Metanephros (tissue), 1 donor: ENCODE measurements around the gene PLA2G4D. TPM values are rescaled to one million over a fixed set of nuclear protein-coding genes. Genes with fewer than 3 reads are reported as not detected.

Experiments
- total RNA-seq: library from RNA; depleted of rRNA; stranded (reverse); fragments of >200 nt; gene quantifications from one replicate; pipeline ENCODE4 v1.2.3, GENCODE V29; 2014

The PLA2G4D gene, protein sequence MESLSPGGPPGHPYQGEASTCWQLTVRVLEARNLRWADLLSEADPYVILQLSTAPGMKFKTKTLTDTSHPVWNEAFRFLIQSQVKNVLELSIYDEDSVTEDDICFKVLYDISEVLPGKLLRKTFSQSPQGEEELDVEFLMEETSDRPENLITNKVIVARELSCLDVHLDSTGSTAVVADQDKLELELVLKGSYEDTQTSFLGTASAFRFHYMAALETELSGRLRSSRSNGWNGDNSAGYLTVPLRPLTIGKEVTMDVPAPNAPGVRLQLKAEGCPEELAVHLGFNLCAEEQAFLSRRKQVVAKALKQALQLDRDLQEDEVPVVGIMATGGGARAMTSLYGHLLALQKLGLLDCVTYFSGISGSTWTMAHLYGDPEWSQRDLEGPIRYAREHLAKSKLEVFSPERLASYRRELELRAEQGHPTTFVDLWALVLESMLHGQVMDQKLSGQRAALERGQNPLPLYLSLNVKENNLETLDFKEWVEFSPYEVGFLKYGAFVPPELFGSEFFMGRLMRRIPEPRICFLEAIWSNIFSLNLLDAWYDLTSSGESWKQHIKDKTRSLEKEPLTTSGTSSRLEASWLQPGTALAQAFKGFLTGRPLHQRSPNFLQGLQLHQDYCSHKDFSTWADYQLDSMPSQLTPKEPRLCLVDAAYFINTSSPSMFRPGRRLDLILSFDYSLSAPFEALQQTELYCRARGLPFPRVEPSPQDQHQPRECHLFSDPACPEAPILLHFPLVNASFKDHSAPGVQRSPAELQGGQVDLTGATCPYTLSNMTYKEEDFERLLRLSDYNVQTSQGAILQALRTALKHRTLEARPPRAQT
- not detected for total RNA-seq

DNA sequence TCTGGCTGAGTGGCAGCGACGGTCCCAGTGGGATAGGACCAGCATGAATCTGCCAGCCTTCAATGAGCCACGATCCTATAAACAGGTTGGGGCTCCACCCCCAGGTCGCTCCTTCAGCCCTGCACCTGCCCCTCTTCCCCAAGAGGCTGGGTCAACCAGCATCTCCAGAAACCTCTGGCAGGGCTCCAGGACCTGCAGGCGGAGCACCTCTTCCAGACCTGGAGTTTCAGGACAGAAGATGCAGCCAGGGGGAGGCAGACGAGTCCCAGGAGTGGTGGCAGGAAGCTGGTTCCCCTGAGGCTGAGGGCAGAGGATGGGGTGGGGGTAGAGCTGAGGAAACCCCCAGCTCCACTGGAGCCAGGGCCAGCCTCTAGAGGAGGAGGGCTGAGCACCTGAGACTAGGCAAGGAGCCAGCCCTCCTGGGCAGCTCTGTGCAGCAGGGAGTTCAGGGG is at the start of gene PLA2G4D:
Gene PLA2G4D, minus strand, starts transcription at position 51 of the 452 bp plus-strand sequence. CDS start 103 bp downstream, outside the sequence.

GRCh38 chr15:42020713-42021273 is 73.6 kb downstream of the PLA2G4D start, which contains the start of gene PLA2G4E:
TSS of gene PLA2G4E (minus strand) at chr15:42021042. CDS start at chr15:42021030, 12 bp downstream.

Other genes starting within 250 kb of the PLA2G4D start
- 1.4 TPM for gene SPTBN5, start 200.5 kb downstream of the PLA2G4D start, total RNA-seq
- 26.2 TPM for gene EHD4, start 122.0 kb downstream of the PLA2G4D start, total RNA-seq
- 0.29 TPM for gene PLA2G4E, start 73.5 kb downstream of the PLA2G4D start, total RNA-seq
- gene PLA2G4F, start 62.1 kb upstream of the PLA2G4D start, total RNA-seq, result 27.8 TPM
- gene VPS39, start 113.7 kb upstream of the PLA2G4D start, total RNA-seq, result 59.7 TPM
- gene GANC, start 178.6 kb upstream of the PLA2G4D start, total RNA-seq, result 37.1 TPM
- gene TMEM87A, start 178.9 kb upstream of the PLA2G4D start, total RNA-seq, result 68.7 TPM